Measurements from ENCODE around the gene CNTNAP2.

- TF ChIP-seq SUZ12 (IDR thresholded peaks at IDR 0.05; ENCODE audit: low read length) (no peak), POLR2A (IDR thresholded peaks at IDR 0.05; ENCODE audit: control extremely low read depth in 1 of 2, low read depth in 2 of 2, low read length in 2 of 2) (no peak), CTCF (IDR thresholded peaks at IDR 0.05; ENCODE audit: control extremely low read depth in 1 of 3, insufficient read depth in 1 of 3, low read depth in 1 of 3, low read length in 3 of 3) (no peak), HDAC2 (IDR thresholded peaks at IDR 0.05; ENCODE audit: borderline replicate concordance in 1 of 2, low read depth in 2 of 2, low read length in 2 of 2) (no peak), JUN (IDR thresholded peaks at IDR 0.05; ENCODE audit: low read depth, low read length) (no peak), RAD21 (IDR thresholded peaks at IDR 0.05 in 1 of 2, conservative IDR thresholded peaks at IDR 0.05 in 1 of 2; ENCODE audit: low read depth in 2 of 2, low read length in 2 of 2) (no peak), ATF3 (IDR thresholded peaks at IDR 0.05; ENCODE audit: insufficient read depth, low read depth, low read length) (no peak), POLR2AphosphoS5 (IDR thresholded peaks at IDR 0.05; ENCODE audit: low read depth, low read length) (no peak), SP1 (IDR thresholded peaks at IDR 0.05; ENCODE audit: low read depth, low read length) (no peak), CHD2 (IDR thresholded peaks at IDR 0.05; ENCODE audit: low read length) (no peak), KDM1A (IDR thresholded peaks at IDR 0.05; ENCODE audit: borderline replicate concordance, low read length) (no peak)
These were observed 773.4 kb downstream of the CNTNAP2 start for GRCh38 chr7:146889806-146890555.
